Epithelial cell of esophagus (primary cell): ENCODE data around the gene PNPLA7.

Source experiments
- DNase-seq: peaks from one replicate; pipeline ENCODE4 v3.0.0; 2010; ENCODE audit warnings: low read depth
- H3K4me3 ChIP-seq: 2 replicates; pipeline ENCODE4 v1.5.1; 2011; ENCODE audit warnings: mild to moderate bottlenecking, low read length, control low read depth
- TF ChIP-seq, protein P1 (sequence below): IDR thresholded peaks from 2 replicates; pipeline ENCODE4 v1.5.1; 2011; ENCODE audit warnings: low read depth, mild to moderate bottlenecking, low read length, control low read depth, inconsistent platforms; ENCODE audit not compliant: insufficient read depth; ENCODE audit errors: missing control alignments

Gene PNPLA7

GRCh38 chr9:137436761-137437600 is 113.2 kb downstream of the PNPLA7 start:
- TF ChIP-seq, protein P1, sequence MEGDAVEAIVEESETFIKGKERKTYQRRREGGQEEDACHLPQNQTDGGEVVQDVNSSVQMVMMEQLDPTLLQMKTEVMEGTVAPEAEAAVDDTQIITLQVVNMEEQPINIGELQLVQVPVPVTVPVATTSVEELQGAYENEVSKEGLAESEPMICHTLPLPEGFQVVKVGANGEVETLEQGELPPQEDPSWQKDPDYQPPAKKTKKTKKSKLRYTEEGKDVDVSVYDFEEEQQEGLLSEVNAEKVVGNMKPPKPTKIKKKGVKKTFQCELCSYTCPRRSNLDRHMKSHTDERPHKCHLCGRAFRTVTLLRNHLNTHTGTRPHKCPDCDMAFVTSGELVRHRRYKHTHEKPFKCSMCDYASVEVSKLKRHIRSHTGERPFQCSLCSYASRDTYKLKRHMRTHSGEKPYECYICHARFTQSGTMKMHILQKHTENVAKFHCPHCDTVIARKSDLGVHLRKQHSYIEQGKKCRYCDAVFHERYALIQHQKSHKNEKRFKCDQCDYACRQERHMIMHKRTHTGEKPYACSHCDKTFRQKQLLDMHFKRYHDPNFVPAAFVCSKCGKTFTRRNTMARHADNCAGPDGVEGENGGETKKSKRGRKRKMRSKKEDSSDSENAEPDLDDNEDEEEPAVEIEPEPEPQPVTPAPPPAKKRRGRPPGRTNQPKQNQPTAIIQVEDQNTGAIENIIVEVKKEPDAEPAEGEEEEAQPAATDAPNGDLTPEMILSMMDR, result no peak
- no peak for DNase-seq
- no peak overlapping the region for H3K4me3 ChIP-seq

GRCh38 chr9:137435980-137436760 is 114.0 kb downstream of the PNPLA7 start:
- H3K4me3 ChIP-seq, result no peak overlapping the region
- peak; percentile 70 for DNase-seq
- TF ChIP-seq, protein P1, result no peak

DNA sequence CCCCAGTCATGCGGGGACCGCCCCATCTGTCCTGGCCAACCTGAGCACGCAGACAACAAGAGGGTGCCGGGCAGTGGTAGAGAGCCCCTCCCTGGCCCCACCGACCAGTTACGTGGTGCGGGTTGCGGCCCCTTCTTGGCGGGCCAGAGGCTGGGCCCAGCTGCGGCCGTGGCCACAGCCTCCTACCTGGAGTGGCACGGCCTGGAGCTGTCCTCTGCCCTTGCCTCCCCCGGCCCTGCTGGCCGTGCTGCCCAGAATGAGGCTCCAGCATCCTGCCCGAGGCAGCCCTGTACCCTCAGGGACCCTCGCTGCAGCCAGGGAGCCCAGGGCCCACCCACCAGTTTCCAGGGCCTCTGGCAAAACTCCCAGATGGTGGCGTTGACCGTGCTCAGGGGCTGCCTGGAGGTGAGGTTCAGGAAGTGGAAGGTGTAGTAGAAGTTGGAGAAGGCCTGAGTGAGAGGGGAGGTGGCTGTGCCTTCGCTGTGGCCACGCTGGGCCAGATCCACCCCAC is 114.8 kb downstream of the PNPLA7 start:
- no peak overlapping the region for H3K4me3 ChIP-seq
- no peak for DNase-seq
- TF ChIP-seq, protein P1, result no peak

- TF ChIP-seq, protein P1, result no peak
Observed at GRCh38 chr9:137434498-137435380, 115.5 kb downstream of the PNPLA7 start.

GRCh38 chr9:137433916-137434431 is 116.2 kb downstream of the PNPLA7 start:
- no peak for DNase-seq
- TF ChIP-seq, protein P1, result no peak

More at GRCh38 chr9:137434498-137435380, 115.5 kb downstream of the PNPLA7 start:
- H3K4me3 ChIP-seq, result no peak overlapping the region
- DNase-seq, result no peak

DNA sequence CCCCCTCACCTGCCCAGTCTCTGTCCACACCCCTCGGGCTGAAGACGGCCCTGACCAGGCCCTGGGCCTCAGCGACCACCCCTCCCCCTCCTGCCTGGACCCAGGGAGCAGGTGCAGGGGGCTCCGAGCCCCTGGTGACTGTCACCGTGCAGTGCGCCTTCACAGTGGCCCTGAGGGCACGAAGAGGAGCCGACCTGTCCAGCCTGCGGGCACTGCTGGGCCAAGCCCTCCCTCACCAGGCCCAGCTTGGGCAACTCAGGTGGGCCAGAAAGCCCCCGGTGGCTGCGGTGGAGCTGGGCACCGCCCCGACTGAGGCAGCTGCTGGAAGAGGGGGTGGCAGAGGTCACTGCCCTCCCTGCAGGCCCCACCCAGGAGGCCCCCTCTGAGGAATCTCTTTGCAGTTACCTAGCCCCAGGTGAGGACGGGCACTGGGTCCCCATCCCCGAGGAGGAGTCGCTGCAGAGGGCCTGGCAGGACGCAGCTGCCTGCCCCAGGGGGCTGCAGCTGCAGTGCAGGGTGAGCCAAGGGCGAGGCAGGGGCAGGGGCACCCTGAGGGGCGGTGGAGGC is 116.8 kb downstream of the PNPLA7 start:
- TF ChIP-seq, protein P1, result no peak
- no peak overlapping the region for H3K4me3 ChIP-seq
- DNase-seq, result no peak

More at GRCh38 chr9:137433916-137434431, 116.2 kb downstream of the PNPLA7 start:
- H3K4me3 ChIP-seq, result no peak overlapping the region
